ENCODE results near the gene P2RX6.

DNA sequence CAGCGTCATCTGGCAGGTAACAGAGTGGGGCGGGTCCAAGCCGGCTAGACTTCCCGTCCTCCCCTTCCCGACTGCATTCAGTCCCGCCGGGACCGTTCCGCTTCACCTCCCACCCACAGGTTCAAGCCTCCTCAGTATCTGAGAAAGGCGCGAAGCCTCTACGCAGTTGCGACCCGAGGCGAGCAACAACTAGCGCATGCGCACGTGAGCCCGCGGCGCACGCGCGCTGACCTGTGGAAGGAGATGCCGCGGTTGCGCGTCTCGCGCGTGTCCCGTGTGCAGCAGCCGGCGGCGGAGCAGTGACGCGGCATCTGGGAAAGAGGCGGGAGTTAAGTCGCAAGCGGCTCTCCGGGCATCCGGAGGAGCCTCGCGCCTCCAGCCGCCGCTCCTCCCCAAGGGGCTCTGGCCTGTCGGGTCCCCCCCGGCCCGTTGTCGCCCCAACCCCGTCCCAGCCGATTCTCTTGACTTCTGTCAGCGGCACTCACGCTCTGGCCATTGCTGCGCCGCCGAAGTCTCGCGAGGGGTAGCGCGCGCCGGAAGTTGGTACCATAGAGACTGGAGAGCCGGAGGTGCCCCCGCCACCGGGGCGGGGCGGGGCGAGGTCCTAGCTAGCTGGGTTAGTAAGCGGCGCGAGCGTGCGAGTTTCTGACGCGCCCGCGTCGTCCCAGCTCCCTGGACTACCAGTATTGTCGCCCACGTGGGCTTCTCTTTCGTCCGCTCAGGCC lies 13.2 kb upstream of the P2RX6 start, which contains the start of gene THAP7:
- TF ChIP-seq POLR2AphosphoS5 (IDR thresholded peaks at IDR 0.05; ENCODE audit: low read depth, low read length) (peak; percentile 90), GATA2 (CRISPR knock-in tag; IDR thresholded peaks at IDR 0.05) (no peak), MXI1 (IDR thresholded peaks at IDR 0.05; ENCODE audit: low read depth, low read length) (peak; percentile 92)
- TF ChIP-seq, protein P1, sequence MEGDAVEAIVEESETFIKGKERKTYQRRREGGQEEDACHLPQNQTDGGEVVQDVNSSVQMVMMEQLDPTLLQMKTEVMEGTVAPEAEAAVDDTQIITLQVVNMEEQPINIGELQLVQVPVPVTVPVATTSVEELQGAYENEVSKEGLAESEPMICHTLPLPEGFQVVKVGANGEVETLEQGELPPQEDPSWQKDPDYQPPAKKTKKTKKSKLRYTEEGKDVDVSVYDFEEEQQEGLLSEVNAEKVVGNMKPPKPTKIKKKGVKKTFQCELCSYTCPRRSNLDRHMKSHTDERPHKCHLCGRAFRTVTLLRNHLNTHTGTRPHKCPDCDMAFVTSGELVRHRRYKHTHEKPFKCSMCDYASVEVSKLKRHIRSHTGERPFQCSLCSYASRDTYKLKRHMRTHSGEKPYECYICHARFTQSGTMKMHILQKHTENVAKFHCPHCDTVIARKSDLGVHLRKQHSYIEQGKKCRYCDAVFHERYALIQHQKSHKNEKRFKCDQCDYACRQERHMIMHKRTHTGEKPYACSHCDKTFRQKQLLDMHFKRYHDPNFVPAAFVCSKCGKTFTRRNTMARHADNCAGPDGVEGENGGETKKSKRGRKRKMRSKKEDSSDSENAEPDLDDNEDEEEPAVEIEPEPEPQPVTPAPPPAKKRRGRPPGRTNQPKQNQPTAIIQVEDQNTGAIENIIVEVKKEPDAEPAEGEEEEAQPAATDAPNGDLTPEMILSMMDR (IDR thresholded peaks at IDR 0.05): no peak

All from SK-N-SH (cell line).